Gastroesophageal sphincter (tissue), 4 donors: ENCODE results near the gene KCNF1. TPM values are rescaled to one million over a fixed set of nuclear protein-coding genes. Genes with fewer than 3 reads are reported as not detected.

Source experiments
- ATAC-seq: fragments of 150-250 bp; one replicate; pipeline ENCODE4 v1.9.1; 2016; ENCODE audit warnings: mild to moderate bottlenecking, moderate library complexity
- H3K27ac ChIP-seq, 4 donors: fragments of 200-600 bp; sonication (generic) in 3 of 4; 1 replicate in 3 of 4; 2 replicates in 1 of 4; pipeline ENCODE4 v1.5.1; 2016 to 2019
- H3K27me3 ChIP-seq: fragments of 200-600 bp; sonication (generic); one replicate; pipeline ENCODE4 v1.5.1; 2019
- H3K36me3 ChIP-seq, 2 donors: fragments of 200-600 bp; sonication (generic); one replicate each; pipeline ENCODE4 v1.5.1; 2019; ENCODE audit warnings: control low read depth in 1 of 2
- H3K4me1 ChIP-seq, 3 donors: fragments of 200-600 bp; sonication (generic); 1 replicate in 2 of 3; 2 replicates in 1 of 3; pipeline ENCODE4 v1.5.1; 2016 to 2019; ENCODE audit warnings: control low read depth in 2 of 3
- H3K4me3 ChIP-seq, 2 donors: fragments of 200-600 bp; sonication (generic); one replicate each; pipeline ENCODE4 v1.5.1; 2019; ENCODE audit warnings: mild to moderate bottlenecking in 1 of 2, moderate library complexity in 1 of 2
- H3K9me3 ChIP-seq, 3 donors: fragments of 200-600 bp; sonication (generic); one replicate each; pipeline ENCODE4 v1.5.1; 2017 to 2019; ENCODE audit warnings: control low read depth in 2 of 3
- EP300 ChIP-seq: sonication (generic); formaldehyde crosslinking; IDR thresholded peaks from one replicate; pipeline ENCODE4 v1.6.1; 2017; ENCODE audit warnings: antibody characterized with exemption, mild to moderate bottlenecking
- POLR2A ChIP-seq, 2 donors: fragments of 450-650 bp; IDR thresholded peaks; one replicate each; pipeline ENCODE4 v1.6.1; 2017; ENCODE audit warnings: antibody characterized with exemption in 2 of 2, mild to moderate bottlenecking in 2 of 2, moderate library complexity in 1 of 2
- POLR2AphosphoS5 ChIP-seq: sonication (generic); formaldehyde crosslinking; IDR thresholded peaks from one replicate; pipeline ENCODE4 v1.6.1; 2017; ENCODE audit warnings: antibody characterized with exemption
- WGBS, 2 donors: methylation state at CpG; one replicate each; pipeline ENCODE4 v1.1.5; 2018; ENCODE audit warnings: low coverage in 1 of 2; 5-methylcytosine and 5-hydroxymethylcytosine counted together
- total RNA-seq, 4 donors: library from RNA; depleted of rRNA; stranded (reverse); fragments of >200 nt; gene quantifications; one replicate each; pipeline ENCODE4 v1.1.0, GENCODE V29; 2016
- TF ChIP-seq, protein P1 (sequence below), 4 experiments: fragments of 200-600 bp in 2 of 4; fragments of 450-650 bp in 2 of 4; sonication (generic) in 1 of 4; IDR thresholded peaks; one replicate each; pipeline ENCODE4 v1.5.1; 2017 to 2019; ENCODE audit warnings: antibody characterized with exemption in 4 of 4, mild to moderate bottlenecking in 2 of 4, moderate library complexity in 2 of 4

Gene KCNF1
- total RNA-seq, 4 donors from 2014 or later, result 6.1 to 47.7 (median 29.1) TPM; not detected in 1

DNA sequence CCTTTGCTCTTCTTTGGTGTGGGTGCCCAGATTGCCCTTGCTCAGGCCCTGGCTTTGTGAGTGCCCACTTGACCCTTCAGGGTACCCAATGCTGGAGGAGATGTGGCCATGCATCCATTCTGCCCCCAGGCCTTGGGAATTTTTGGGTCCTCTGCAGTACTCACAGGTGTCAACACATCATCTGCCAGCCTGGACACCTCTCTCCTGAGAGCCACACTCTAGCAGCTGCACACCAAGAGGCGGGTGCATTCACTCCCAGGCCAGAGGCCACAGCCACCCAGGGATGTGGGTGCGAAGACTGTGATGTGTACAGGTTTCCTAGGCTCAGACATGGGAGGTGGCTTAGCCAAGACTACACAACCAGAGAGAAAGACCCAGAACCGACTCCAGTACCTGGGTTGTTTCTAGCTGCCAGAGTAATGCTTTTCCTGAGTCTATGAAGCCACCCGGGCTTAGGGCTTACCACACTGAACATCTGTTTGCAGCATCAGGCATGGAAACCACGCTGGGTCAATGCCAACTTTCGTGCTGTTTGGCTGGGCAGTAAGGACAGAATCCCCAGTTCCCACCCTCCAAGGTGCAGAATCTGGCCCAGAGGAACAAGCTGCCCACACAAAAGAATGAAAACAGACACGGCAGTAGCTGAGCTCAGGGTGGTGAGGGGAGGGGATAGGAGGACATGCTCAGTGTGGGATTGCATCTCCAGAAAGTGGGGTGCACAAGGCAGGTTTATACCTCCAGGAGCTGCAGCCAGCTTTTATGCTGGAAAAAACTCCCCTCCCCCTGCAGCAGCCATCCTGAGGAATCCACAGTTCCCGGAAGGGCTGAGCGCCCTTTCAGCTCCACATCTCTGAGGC is 40.1 kb downstream of the KCNF1 start:
- Histone ChIP-seq H3K4me1 (no peaks in the 10 kb centered on the region), H3K36me3 (no peaks in the 10 kb centered on the region), H3K27ac (no peak overlapping the region), H3K4me3 (no peak overlapping the region), H3K9me3 (no peaks in the 10 kb centered on the region), H3K27me3 (peaks cover 41% of the 10 kb centered on the region)
- TF ChIP-seq EP300 (no peak), POLR2AphosphoS5 (no peak), POLR2A (IDR thresholded peaks at IDR 0.05) (no peak)
- TF ChIP-seq, protein P1, sequence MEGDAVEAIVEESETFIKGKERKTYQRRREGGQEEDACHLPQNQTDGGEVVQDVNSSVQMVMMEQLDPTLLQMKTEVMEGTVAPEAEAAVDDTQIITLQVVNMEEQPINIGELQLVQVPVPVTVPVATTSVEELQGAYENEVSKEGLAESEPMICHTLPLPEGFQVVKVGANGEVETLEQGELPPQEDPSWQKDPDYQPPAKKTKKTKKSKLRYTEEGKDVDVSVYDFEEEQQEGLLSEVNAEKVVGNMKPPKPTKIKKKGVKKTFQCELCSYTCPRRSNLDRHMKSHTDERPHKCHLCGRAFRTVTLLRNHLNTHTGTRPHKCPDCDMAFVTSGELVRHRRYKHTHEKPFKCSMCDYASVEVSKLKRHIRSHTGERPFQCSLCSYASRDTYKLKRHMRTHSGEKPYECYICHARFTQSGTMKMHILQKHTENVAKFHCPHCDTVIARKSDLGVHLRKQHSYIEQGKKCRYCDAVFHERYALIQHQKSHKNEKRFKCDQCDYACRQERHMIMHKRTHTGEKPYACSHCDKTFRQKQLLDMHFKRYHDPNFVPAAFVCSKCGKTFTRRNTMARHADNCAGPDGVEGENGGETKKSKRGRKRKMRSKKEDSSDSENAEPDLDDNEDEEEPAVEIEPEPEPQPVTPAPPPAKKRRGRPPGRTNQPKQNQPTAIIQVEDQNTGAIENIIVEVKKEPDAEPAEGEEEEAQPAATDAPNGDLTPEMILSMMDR (IDR thresholded peaks at IDR 0.05), result no peak
- no peak for ATAC-seq
- WGBS, 2 donors, result 20 to 38% methylated on average over 1 to 2 of the region's 9 CpGs

DNA sequence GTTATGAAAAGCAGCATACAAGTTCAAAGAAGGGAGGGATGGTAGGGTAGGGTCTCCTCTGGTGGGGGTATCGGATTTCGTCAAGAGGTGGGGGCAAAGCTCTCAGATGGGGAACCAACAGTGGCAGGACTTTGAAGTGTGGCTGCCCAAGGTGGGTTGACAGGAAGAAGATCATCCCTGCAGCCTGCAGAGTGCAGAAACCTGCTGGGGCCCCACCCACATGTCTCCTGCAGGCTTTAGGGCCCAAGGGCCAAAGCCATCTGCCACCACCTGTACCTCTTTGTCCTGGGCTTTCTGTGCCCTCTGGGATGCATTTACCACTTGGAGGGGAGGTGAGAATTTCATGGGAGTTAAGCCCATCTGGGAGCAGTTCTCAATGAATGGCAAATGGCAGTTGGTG is 42.7 kb downstream of the KCNF1 start:
- no peak for ATAC-seq
- H3K27me3 ChIP-seq, result peaks cover 21% of the 10 kb centered on the region
- H3K27ac ChIP-seq, result no peak overlapping the region
- 80 to 90% methylated on average over 1 to 2 of the region's 2 CpGs for WGBS, 2 donors
- no peaks in the 10 kb centered on the region for H3K9me3 ChIP-seq
- no peak overlapping the region for H3K4me3 ChIP-seq
- H3K4me1 ChIP-seq, result no peaks in the 10 kb centered on the region
- H3K36me3 ChIP-seq, result no peaks in the 10 kb centered on the region
- TF ChIP-seq EP300, result no peak
- no peak for TF ChIP-seq POLR2A (IDR thresholded peaks at IDR 0.05)
- TF ChIP-seq POLR2AphosphoS5, result no peak
- TF ChIP-seq, protein P1 (IDR thresholded peaks at IDR 0.05), result no peak

DNA sequence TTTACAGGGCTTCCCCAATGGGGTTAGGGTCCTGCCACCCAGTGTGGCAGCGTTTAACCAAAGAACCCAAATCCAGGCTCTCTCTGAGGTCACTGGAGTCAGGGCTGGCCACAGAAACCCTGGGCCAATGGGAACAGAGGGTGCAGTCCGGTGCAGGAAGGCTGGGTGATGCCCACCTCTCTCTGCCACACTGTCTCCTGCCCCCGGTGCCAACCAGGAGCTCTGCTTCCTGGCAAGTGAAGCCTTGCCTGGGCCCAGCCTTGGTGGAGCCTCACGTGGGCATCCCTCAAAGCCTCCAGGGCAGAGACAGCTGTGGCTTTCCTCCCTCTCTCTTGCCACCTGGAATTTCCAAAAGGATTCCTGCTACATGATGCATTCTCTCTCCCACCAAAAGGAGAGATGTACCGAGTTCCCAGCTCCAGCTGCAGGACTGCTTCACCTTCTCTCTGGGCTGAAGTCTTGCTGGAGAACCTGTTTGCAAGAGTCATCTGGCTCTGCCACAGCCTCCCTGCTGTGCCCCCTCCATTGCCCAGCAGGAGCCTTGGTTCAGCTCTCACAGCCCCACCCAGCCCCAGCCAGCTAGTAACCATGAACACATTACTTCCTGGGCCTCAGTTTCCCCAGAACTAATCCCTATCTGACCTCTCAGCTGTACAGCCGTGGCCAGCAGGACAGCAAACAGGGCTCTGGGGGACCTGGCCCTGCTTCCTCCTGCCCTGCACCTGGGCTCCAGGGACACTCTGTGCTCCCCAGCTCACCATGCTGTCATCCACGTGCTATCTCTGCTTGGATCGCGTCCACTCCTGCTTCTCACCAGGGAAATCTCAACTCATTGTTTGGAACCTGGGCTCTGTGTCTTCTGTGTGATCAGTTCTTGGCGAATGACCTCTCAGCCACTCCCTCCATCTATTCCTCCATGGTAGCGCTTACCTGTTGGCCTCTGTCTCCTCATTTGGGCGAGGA is 43.4 kb downstream of the KCNF1 start:
- Histone ChIP-seq H3K4me3 (no peak overlapping the region), H3K4me1 (no peaks in the 10 kb centered on the region), H3K27ac (no peak overlapping the region), H3K9me3 (no peaks in the 10 kb centered on the region), H3K27me3 (peaks cover 21% of the 10 kb centered on the region), H3K36me3 (no peaks in the 10 kb centered on the region)
- TF ChIP-seq POLR2A (IDR thresholded peaks at IDR 0.05) (no peak), EP300 (no peak), POLR2AphosphoS5 (no peak)
- TF ChIP-seq, protein P1 (IDR thresholded peaks at IDR 0.05), result no peak
- no peak for ATAC-seq
- 85% methylated on average over 4 to 6 of the region's 12 CpGs for WGBS, 2 donors

DNA sequence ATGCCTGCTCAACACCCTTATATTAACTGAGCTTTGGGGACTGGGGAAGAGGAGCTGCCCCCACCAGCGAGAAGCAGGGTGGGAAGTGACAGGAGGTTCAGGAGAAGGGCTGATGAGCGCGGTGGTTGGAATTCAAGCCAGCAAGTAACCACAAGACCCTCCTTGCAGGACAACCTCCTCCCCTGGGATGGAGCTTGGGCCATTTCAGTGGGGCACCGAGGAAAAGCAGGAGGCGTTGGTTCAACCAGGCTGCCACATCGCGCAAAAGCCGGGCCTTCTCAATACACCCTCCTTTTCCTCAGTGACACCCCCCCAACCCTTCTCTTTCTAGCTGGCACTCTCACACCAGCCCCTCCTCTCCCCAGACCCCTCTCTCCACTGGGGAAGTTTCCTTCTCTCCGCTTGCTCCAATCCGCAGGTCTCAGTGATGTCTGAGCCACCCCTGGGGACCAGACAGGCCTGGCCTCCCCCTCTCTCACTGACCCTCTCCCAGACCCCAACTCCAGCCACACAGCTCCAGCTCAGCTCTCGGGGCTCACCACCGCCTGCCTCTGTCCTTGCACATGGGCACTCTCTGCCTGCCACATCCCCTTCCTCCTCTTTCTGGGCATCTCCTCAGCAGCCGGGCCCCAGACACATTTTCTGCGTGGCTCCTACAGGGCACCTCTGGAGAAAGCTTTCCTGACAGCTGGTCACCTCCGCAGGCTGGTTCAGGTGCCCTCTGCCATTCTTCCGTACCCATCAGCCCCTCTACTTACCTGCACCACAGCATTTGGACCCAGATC is 44.5 kb downstream of the KCNF1 start:
- Histone ChIP-seq H3K4me1 (no peaks in the 10 kb centered on the region), H3K27ac (no peak overlapping the region), H3K9me3 (no peaks in the 10 kb centered on the region), H3K36me3 (no peaks in the 10 kb centered on the region), H3K4me3 (no peak overlapping the region), H3K27me3 (peaks cover 24% of the 10 kb centered on the region)
- TF ChIP-seq, protein P1 (IDR thresholded peaks at IDR 0.05), result no peak
- TF ChIP-seq POLR2A (IDR thresholded peaks at IDR 0.05), result no peak
- no peak for TF ChIP-seq POLR2AphosphoS5
- TF ChIP-seq EP300, result no peak
- ATAC-seq, result no peak
- 93 to 94% methylated on average over 12 to 14 of the region's 16 CpGs for WGBS, 2 donors
